Activated naive CD8-positive, alpha-beta T cell (primary cell): Measurements from ENCODE around the gene SDR9C7.
"Not testable (repeated sequence)": the region's sequence is repeated elsewhere in the genome, so short reads cannot be mapped to it uniquely, and the experiment has no call there.

Experiments used
- H3K27ac Mint-ChIP-seq: one replicate; pipeline ENCODE4 v1.8.0; 2021; ENCODE audit warnings: mixed read lengths
- H3K27me3 Mint-ChIP-seq: one replicate; pipeline ENCODE4 v1.8.0; 2021; ENCODE audit warnings: mixed read lengths
- H3K36me3 Mint-ChIP-seq: one replicate; pipeline ENCODE4 v1.8.0; 2021; ENCODE audit warnings: mixed read lengths
- H3K4me1 Mint-ChIP-seq: one replicate; pipeline ENCODE4 v1.8.0; 2021; ENCODE audit warnings: low read depth, mixed read lengths
- H3K4me3 Mint-ChIP-seq: one replicate; pipeline ENCODE4 v1.8.0; 2021; ENCODE audit warnings: mild to moderate bottlenecking, mixed read lengths
- H3K9me3 Mint-ChIP-seq: one replicate; pipeline ENCODE4 v1.8.0; 2021; ENCODE audit warnings: low read depth, mixed read lengths

The SDR9C7 gene

GRCh38 chr12:56935752-56936151, 1.5 kb upstream of the SDR9C7 start:
- Mint-ChIP-seq H3K27ac (no peak overlapping the region), H3K9me3 (no peaks in the 10 kb centered on the region), H3K27me3 (peaks cover 4% of the 10 kb centered on the region), H3K36me3 (no peaks in the 10 kb centered on the region), H3K4me3 (no peak overlapping the region), H3K4me1 (peaks cover 4% of the 10 kb centered on the region)

GRCh38 chr12:56935157-56935556, 949 bp upstream of the SDR9C7 start:
- Mint-ChIP-seq H3K4me3 (no peak overlapping the region), H3K27me3 (peaks cover 4% of the 10 kb centered on the region), H3K36me3 (no peaks in the 10 kb centered on the region), H3K27ac (no peak overlapping the region), H3K9me3 (no peaks in the 10 kb centered on the region), H3K4me1 (peaks cover 4% of the 10 kb centered on the region)

- Mint-ChIP-seq H3K36me3 (no peaks in the 10 kb centered on the region), H3K9me3 (no peaks in the 10 kb centered on the region), H3K4me3 (no peak overlapping the region), H3K27me3 (no peaks in the 10 kb centered on the region), H3K4me1 (peaks cover 8% of the 10 kb centered on the region), H3K27ac (no peak overlapping the region)
These were observed 1.3 kb downstream of the SDR9C7 start for GRCh38 chr12:56932867-56933266.

- Mint-ChIP-seq H3K27me3 (no peaks in the 10 kb centered on the region), H3K4me3 (no peak overlapping the region), H3K4me1 (peaks cover 8% of the 10 kb centered on the region), H3K27ac (no peak overlapping the region), H3K9me3 (no peaks in the 10 kb centered on the region), H3K36me3 (no peaks in the 10 kb centered on the region)
These were observed 2.1 kb downstream of the SDR9C7 start for GRCh38 chr12:56932146-56932545.

DNA sequence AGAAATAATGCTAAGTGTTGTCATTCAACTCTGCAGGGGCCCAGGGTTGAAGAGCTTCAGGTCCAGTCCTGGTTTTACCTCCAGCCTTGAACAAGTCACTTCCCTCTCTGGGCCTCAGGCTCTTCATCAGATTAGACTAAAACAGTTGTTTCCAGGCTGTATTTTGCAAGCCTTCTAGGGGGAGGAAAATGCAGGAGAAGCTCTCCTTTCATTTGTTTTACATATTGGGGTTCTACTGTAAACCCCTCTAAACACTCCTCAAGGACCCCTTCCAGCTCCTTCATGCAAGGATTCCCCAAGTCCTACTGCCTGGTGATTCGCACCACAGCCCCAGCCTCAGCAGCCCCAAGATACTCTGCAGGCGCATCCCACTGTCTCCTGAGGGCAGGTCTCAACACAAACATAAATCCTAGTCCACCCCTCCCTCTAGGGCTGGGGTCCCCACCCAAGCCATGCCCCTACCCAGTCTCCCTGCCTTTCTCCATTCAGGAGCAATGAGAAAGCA, 2.7 kb downstream of the SDR9C7 start:
- H3K36me3 Mint-ChIP-seq = no peaks in the 10 kb centered on the region
- H3K27ac Mint-ChIP-seq = no peak overlapping the region
- H3K9me3 Mint-ChIP-seq = no peaks in the 10 kb centered on the region
- H3K4me1 Mint-ChIP-seq = peaks cover 8% of the 10 kb centered on the region
- no peaks in the 10 kb centered on the region for H3K27me3 Mint-ChIP-seq
- no peak overlapping the region for H3K4me3 Mint-ChIP-seq

DNA sequence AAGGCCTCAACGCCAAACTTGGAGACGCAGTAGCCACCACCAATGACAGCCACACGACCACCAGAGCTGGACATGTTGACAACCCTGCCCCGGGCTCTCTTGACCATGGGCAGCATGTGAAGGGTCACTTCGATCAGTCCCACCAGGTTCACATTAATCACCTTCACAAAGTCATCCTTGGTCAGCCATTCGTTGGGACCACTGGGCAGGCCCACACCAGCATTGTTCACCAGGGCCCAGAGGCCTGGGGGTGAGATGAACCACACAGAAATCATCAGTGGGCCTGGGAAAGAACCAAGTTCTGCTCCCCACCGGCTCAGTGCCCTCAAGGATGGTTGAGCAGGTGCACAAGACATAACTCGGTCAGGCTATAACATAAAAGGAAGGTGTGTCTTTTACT, 4.0 kb downstream of the SDR9C7 start:
- no peaks in the 10 kb centered on the region for H3K36me3 Mint-ChIP-seq
- H3K27ac Mint-ChIP-seq = no peak overlapping the region

GRCh38 chr12:56929780-56930179, 4.4 kb downstream of the SDR9C7 start:
- Mint-ChIP-seq H3K27ac (no peak overlapping the region), H3K9me3 (no peaks in the 10 kb centered on the region), H3K4me3 (no peak overlapping the region), H3K4me1 (peaks cover 8% of the 10 kb centered on the region), H3K27me3 (peaks cover under 1% of the 10 kb centered on the region), H3K36me3 (no peaks in the 10 kb centered on the region)

More for the DNA sequence above, 4.0 kb downstream of the SDR9C7 start:
- Mint-ChIP-seq H3K4me1 (peaks cover 8% of the 10 kb centered on the region), H3K27me3 (no peaks in the 10 kb centered on the region), H3K9me3 (no peaks in the 10 kb centered on the region), H3K4me3 (no peak overlapping the region)

DNA sequence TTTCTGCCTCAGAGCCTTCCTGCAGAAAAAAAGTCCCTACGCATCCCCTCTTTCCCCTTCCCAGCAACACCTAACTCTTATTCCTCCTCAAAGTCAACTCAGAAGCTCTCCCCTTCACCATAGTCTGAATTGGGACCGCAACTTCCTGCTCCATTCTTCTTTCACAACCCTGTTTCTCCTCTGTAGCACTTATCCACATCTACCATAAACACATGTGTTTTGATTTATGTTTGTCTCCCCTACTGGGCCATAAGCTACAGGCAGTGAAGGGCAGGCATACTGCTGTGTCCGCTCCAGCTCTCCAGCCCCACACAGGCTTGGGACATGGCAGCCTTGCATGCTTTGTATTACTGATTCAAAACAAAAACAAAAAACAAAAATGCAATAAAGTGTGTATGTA, 5.9 kb downstream of the SDR9C7 start:
- Mint-ChIP-seq H3K4me1 (peaks cover 8% of the 10 kb centered on the region), H3K9me3 (no peaks in the 10 kb centered on the region), H3K4me3 (no peak overlapping the region), H3K27ac (no peak overlapping the region), H3K36me3 (no peaks in the 10 kb centered on the region), H3K27me3 (peaks cover 2% of the 10 kb centered on the region)

DNA sequence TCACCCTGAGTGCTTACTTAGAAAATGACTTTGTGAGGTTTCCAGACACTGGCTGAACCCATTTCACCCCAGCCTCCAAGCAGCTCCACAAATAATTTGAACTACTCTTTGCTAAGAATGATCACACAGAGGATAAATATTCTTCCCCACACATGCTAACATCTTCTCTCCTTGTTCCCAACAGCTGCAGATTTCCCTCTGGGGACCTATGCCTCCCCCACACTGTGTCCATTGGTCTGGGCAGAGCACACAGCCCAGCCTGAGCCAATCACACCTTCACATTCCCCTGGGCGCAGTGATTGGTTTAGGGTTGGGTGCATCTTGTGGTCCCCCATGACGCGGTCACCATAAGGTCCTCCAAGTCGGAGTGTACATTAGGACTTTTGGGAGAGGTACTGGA, 6.9 kb downstream of the SDR9C7 start:
- H3K27me3 Mint-ChIP-seq = peaks cover 2% of the 10 kb centered on the region
- no peak overlapping the region for H3K27ac Mint-ChIP-seq
- H3K4me3 Mint-ChIP-seq = no peak overlapping the region
- H3K4me1 Mint-ChIP-seq = peaks cover 8% of the 10 kb centered on the region
- H3K9me3 Mint-ChIP-seq = no peaks in the 10 kb centered on the region
- no peaks in the 10 kb centered on the region for H3K36me3 Mint-ChIP-seq

GRCh38 chr12:56922031-56922430, 12.2 kb downstream of the SDR9C7 start:
- H3K27me3 Mint-ChIP-seq = peaks cover 3% of the 10 kb centered on the region
- no peak overlapping the region for H3K4me3 Mint-ChIP-seq
- peaks cover 5% of the 10 kb centered on the region for H3K36me3 Mint-ChIP-seq
- peaks cover 13% of the 10 kb centered on the region for H3K9me3 Mint-ChIP-seq
- H3K27ac Mint-ChIP-seq = no peak overlapping the region
- no peaks in the 10 kb centered on the region for H3K4me1 Mint-ChIP-seq

- Mint-ChIP-seq H3K36me3 (peaks cover 5% of the 10 kb centered on the region), H3K27me3 (peaks cover 3% of the 10 kb centered on the region), H3K9me3 (peaks cover 13% of the 10 kb centered on the region), H3K27ac (no peak overlapping the region), H3K4me1 (no peaks in the 10 kb centered on the region), H3K4me3 (no peak overlapping the region)
These were observed 12.9 kb downstream of the SDR9C7 start for GRCh38 chr12:56921346-56921745.

DNA sequence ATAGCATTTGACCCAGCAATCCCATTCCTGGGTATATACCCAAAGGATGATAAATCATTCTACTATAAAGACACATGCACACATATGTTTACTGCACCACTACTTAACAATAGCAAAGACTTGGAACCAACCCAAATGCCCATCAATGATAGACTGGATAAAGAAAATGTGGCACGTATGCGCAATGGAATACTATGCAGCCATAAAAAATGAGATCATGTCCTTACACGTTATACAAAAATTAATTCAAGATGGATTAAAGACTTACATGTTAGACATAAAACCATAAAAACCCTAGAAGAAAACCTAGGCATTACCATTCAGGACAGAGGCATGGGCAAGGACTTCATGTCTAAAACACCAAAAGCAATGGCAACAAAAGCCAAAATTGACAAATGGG, 16.1 kb downstream of the SDR9C7 start:
- H3K9me3 Mint-ChIP-seq = peaks cover 13% of the 10 kb centered on the region
- H3K4me1 Mint-ChIP-seq, H3K27ac Mint-ChIP-seq, H3K36me3 Mint-ChIP-seq, H3K4me3 Mint-ChIP-seq, H3K27me3 Mint-ChIP-seq: not testable (repeated sequence)

GRCh38 chr12:56916996-56917333, 17.2 kb downstream of the SDR9C7 start:
- no peaks in the 10 kb centered on the region for H3K4me1 Mint-ChIP-seq
- H3K27me3 Mint-ChIP-seq = peaks cover 2% of the 10 kb centered on the region
- peaks cover 13% of the 10 kb centered on the region for H3K9me3 Mint-ChIP-seq
- H3K27ac Mint-ChIP-seq = no peak overlapping the region
- peaks cover 5% of the 10 kb centered on the region for H3K36me3 Mint-ChIP-seq
- no peak overlapping the region for H3K4me3 Mint-ChIP-seq

- Mint-ChIP-seq H3K27me3 (peaks cover 5% of the 10 kb centered on the region), H3K4me3 (no peak overlapping the region), H3K27ac (no peak overlapping the region), H3K4me1 (no peaks in the 10 kb centered on the region), H3K9me3 (peaks cover 12% of the 10 kb centered on the region), H3K36me3 (peaks cover 5% of the 10 kb centered on the region)
These were observed 17.8 kb downstream of the SDR9C7 start for GRCh38 chr12:56916296-56916995.

- peaks cover 3% of the 10 kb centered on the region for H3K9me3 Mint-ChIP-seq
- H3K27me3 Mint-ChIP-seq = peaks cover 8% of the 10 kb centered on the region
- no peaks in the 10 kb centered on the region for H3K4me1 Mint-ChIP-seq
- H3K27ac Mint-ChIP-seq = no peak overlapping the region
- peaks cover 7% of the 10 kb centered on the region for H3K36me3 Mint-ChIP-seq
- no peak overlapping the region for H3K4me3 Mint-ChIP-seq
These were observed 19.5 kb downstream of the SDR9C7 start for GRCh38 chr12:56914724-56915123.

- peaks cover 3% of the 10 kb centered on the region for H3K9me3 Mint-ChIP-seq
- H3K4me1 Mint-ChIP-seq = no peaks in the 10 kb centered on the region
- no peak overlapping the region for H3K27ac Mint-ChIP-seq
These were observed 20.0 kb downstream of the SDR9C7 start for GRCh38 chr12:56914256-56914655.

More at GRCh38 chr12:56914256-56914655, 20.0 kb downstream of the SDR9C7 start:
- no peak overlapping the region for H3K4me3 Mint-ChIP-seq
- peaks cover 8% of the 10 kb centered on the region for H3K27me3 Mint-ChIP-seq
- peaks cover 8% of the 10 kb centered on the region for H3K36me3 Mint-ChIP-seq
